ENCODE data around the gene ORM1. TPM values are rescaled to one million over a fixed set of nuclear protein-coding genes. Genes with fewer than 3 reads are reported as not detected.
"Not testable (repeated sequence)": the region's sequence is repeated elsewhere in the genome, so short reads cannot be mapped to it uniquely, and the experiment has no call there.

The ORM1 gene
- total RNA-seq, 1 donor from 2014 or later: 1.6 TPM

DNA sequence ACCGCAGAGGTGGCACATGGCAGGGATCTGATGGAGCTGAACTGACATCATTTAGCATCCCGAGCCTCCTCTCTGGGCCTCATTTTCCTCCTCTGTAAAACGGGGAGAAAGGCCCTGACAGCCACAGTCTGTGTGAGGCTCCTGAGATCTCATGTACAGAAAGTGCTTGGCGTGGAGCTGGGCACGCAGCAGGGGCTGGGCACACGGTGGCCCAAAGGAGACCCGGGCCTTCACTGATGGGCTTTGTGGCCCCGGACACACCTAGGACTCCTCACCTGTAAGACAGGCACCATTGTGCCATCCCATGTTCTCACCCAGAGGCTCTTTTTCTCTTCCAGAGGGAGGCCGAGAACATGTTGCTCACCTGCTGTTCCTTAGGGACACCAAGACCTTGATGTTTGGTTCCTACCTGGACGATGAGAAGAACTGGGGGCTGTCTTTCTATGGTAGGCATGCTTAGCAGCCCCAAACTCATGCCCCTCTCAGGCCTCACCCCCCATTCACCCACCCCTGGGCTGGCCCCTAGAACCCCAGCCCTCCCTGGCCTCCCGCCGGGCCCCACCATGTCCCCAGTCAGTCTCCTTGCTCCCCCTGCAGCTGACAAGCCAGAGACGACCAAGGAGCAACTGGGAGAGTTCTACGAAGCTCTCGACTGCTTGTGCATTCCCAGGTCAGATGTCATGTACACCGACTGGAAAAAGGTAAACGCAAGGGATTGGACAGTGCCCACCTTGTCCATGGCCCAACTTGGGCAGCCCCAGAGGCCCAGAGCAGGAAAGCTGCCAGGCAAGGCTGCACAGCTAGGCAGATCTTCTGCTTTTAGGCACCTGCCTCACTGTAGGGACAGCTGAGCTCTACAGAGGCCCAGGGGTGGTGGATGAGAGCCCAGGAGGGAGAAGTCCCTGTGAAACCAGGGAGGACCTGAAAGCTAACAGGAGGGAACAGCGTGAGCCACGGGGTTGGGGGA, 8.6 kb downstream of the ORM1 start:
- not testable (repeated sequence) for H3K9me3 ChIP-seq (ENCODE audit: control insufficient read depth in 3 of 3, low read length in 3 of 3); H3K4me1 ChIP-seq (ENCODE audit: control insufficient read depth in 3 of 3, insufficient read depth in 3 of 3, low read length in 3 of 3); H3K27me3 ChIP-seq (ENCODE audit: control insufficient read depth in 3 of 3, insufficient read depth in 3 of 3, low read length in 3 of 3); H3K36me3 ChIP-seq (ENCODE audit: control insufficient read depth in 3 of 3, insufficient read depth in 3 of 3, low read length in 3 of 3); H3K9ac ChIP-seq (ENCODE audit: low read depth in 1 of 3, low read length in 3 of 3); H3K4me3 ChIP-seq (ENCODE audit: low read length in 3 of 3); H3K27ac ChIP-seq (ENCODE audit: low read depth, low read length)

GRCh38 chr9:114332474-114333040, 9.7 kb downstream of the ORM1 start:
- not testable (repeated sequence) for H3K9ac ChIP-seq (ENCODE audit: low read depth in 1 of 3, low read length in 3 of 3); H3K27ac ChIP-seq (ENCODE audit: low read depth, low read length); H3K36me3 ChIP-seq (ENCODE audit: control insufficient read depth in 3 of 3, insufficient read depth in 3 of 3, low read length in 3 of 3); H3K27me3 ChIP-seq (ENCODE audit: control insufficient read depth in 3 of 3, insufficient read depth in 3 of 3, low read length in 3 of 3); H3K9me3 ChIP-seq (ENCODE audit: control insufficient read depth in 3 of 3, low read length in 3 of 3); H3K4me3 ChIP-seq (ENCODE audit: low read length in 3 of 3); H3K4me1 ChIP-seq (ENCODE audit: control insufficient read depth in 3 of 3, insufficient read depth in 3 of 3, low read length in 3 of 3)

DNA sequence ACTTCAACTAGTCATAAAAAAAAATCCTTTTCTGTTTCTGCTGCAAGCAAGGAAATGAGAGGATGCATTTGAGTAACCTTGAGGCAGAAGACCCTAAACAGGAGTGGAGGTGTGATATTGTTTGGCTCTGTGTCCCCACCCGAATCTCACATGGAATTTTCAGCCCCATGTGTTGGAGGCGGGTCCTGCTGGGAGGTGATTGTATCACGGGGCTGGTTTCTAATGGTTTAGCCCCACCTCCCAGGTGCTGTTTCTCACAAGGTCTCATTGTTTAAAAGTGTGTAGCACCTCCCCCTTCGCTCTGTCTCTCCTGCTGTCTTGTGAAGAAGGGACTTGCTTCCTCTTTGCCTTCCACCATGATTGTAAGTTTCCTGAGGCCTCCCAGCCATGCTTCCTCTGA, 10.8 kb downstream of the ORM1 start:
- not testable (repeated sequence) for H3K9ac ChIP-seq (ENCODE audit: low read depth in 1 of 3, low read length in 3 of 3); H3K4me1 ChIP-seq (ENCODE audit: control insufficient read depth in 3 of 3, insufficient read depth in 3 of 3, low read length in 3 of 3); H3K9me3 ChIP-seq (ENCODE audit: control insufficient read depth in 3 of 3, low read length in 3 of 3); H3K27me3 ChIP-seq (ENCODE audit: control insufficient read depth in 3 of 3, insufficient read depth in 3 of 3, low read length in 3 of 3); H3K27ac ChIP-seq (ENCODE audit: low read depth, low read length); H3K36me3 ChIP-seq (ENCODE audit: control insufficient read depth in 3 of 3, insufficient read depth in 3 of 3, low read length in 3 of 3); H3K4me3 ChIP-seq (ENCODE audit: low read length in 3 of 3)

- Histone ChIP-seq H3K9ac (ENCODE audit: low read depth in 1 of 3, low read length in 3 of 3) (no peak overlapping the region), H3K36me3 (ENCODE audit: control insufficient read depth in 3 of 3, insufficient read depth in 3 of 3, low read length in 3 of 3) (peaks cover 0 to 8% (median 5%) of the 10 kb centered on the region in 3 donors), H3K27ac (ENCODE audit: low read depth, low read length) (no peak overlapping the region), H3K27me3 (ENCODE audit: control insufficient read depth in 3 of 3, insufficient read depth in 3 of 3, low read length in 3 of 3) (no peaks in the 10 kb centered on the region), H3K4me3 (ENCODE audit: low read length in 3 of 3) (no peak overlapping the region), H3K9me3 (ENCODE audit: control insufficient read depth in 3 of 3, low read length in 3 of 3) (no peaks in the 10 kb centered on the region), H3K4me1 (ENCODE audit: control insufficient read depth in 3 of 3, insufficient read depth in 3 of 3, low read length in 3 of 3) (no peaks in the 10 kb centered on the region)
Observed at GRCh38 chr9:114334490-114334889, 11.6 kb downstream of the ORM1 start.

DNA sequence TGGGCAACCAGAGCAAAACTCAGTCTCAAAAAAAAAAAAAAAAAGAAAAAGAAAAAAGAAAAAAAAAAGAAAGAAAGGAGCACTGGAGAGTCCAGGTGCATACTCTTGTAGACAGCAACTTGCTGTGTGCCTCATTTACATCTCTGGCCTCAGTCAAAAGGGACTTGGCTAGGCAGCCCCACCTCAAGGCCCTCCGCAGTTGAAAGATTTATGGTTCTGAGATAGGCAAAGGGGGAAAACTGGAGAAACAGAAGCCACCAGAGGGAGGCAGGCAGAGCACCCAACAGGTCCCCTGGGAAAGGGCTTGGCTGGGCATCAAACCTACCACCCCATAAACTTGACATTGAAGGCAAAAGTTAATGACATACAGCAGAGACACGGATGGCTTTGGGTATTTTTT, 12.8 kb downstream of the ORM1 start:
- H3K9me3 ChIP-seq (ENCODE audit: control insufficient read depth in 3 of 3, low read length in 3 of 3): no peaks in the 10 kb centered on the region
- peaks cover 0 to 11% (median 8%) of the 10 kb centered on the region in 3 donors for H3K36me3 ChIP-seq (ENCODE audit: control insufficient read depth in 3 of 3, insufficient read depth in 3 of 3, low read length in 3 of 3)

DNA sequence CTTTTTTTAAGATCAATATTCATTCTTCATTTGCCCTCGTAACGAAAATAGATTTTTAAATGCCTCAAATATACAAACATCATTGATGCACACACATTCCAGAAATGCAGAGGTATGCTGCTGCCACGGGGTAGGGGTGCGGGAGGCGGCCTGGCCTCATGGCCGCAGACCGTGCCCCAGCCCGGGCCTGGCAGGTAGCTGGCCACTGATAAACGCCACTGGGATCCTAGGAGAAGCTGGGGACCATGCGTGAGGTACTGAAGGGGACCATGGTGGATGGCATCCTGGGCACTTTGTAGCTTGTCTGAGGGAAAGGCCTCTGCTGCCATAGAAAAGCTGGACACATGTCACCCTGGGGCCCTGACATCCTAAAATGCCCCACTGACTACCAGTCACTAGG, 13.3 kb downstream of the ORM1 start:
- H3K27me3 ChIP-seq (ENCODE audit: control insufficient read depth in 3 of 3, insufficient read depth in 3 of 3, low read length in 3 of 3): no peaks in the 10 kb centered on the region
- H3K27ac ChIP-seq (ENCODE audit: low read depth, low read length): no peak overlapping the region
- H3K36me3 ChIP-seq (ENCODE audit: control insufficient read depth in 3 of 3, insufficient read depth in 3 of 3, low read length in 3 of 3): peaks cover 0 to 15% (median 8%) of the 10 kb centered on the region in 3 donors
- H3K4me1 ChIP-seq (ENCODE audit: control insufficient read depth in 3 of 3, insufficient read depth in 3 of 3, low read length in 3 of 3): no peaks in the 10 kb centered on the region
- no peaks in the 10 kb centered on the region for H3K9me3 ChIP-seq (ENCODE audit: control insufficient read depth in 3 of 3, low read length in 3 of 3)
- H3K4me3 ChIP-seq (ENCODE audit: low read length in 3 of 3): no peak overlapping the region
- no peak overlapping the region for H3K9ac ChIP-seq (ENCODE audit: low read depth in 1 of 3, low read length in 3 of 3)

More for the DNA sequence above, 12.8 kb downstream of the ORM1 start:
- Histone ChIP-seq H3K4me1 (ENCODE audit: control insufficient read depth in 3 of 3, insufficient read depth in 3 of 3, low read length in 3 of 3) (no peaks in the 10 kb centered on the region), H3K27me3 (ENCODE audit: control insufficient read depth in 3 of 3, insufficient read depth in 3 of 3, low read length in 3 of 3) (no peaks in the 10 kb centered on the region), H3K27ac (ENCODE audit: low read depth, low read length) (no peak overlapping the region), H3K9ac (ENCODE audit: low read depth in 1 of 3, low read length in 3 of 3) (no peak overlapping the region), H3K4me3 (ENCODE audit: low read length in 3 of 3) (no peak overlapping the region)

- H3K27me3 ChIP-seq (ENCODE audit: control insufficient read depth in 3 of 3, insufficient read depth in 3 of 3, low read length in 3 of 3): no peaks in the 10 kb centered on the region
- H3K9me3 ChIP-seq (ENCODE audit: control insufficient read depth in 3 of 3, low read length in 3 of 3): no peaks in the 10 kb centered on the region
- H3K4me1 ChIP-seq (ENCODE audit: control insufficient read depth in 3 of 3, insufficient read depth in 3 of 3, low read length in 3 of 3): no peaks in the 10 kb centered on the region
- no peak overlapping the region for H3K27ac ChIP-seq (ENCODE audit: low read depth, low read length)
- peaks cover 3 to 18% (median 8%) of the 10 kb centered on the region in 3 donors for H3K36me3 ChIP-seq (ENCODE audit: control insufficient read depth in 3 of 3, insufficient read depth in 3 of 3, low read length in 3 of 3)
- H3K4me3 ChIP-seq (ENCODE audit: low read length in 3 of 3): no peak overlapping the region
- H3K9ac ChIP-seq (ENCODE audit: low read depth in 1 of 3, low read length in 3 of 3): no peak overlapping the region
Observed at GRCh38 chr9:114336699-114337395, 13.9 kb downstream of the ORM1 start.

- Histone ChIP-seq H3K36me3 (ENCODE audit: control insufficient read depth in 3 of 3, insufficient read depth in 3 of 3, low read length in 3 of 3) (peaks cover 3 to 22% (median 8%) of the 10 kb centered on the region in 3 donors), H3K4me1 (ENCODE audit: control insufficient read depth in 3 of 3, insufficient read depth in 3 of 3, low read length in 3 of 3) (no peaks in the 10 kb centered on the region), H3K4me3 (ENCODE audit: low read length in 3 of 3) (no peak overlapping the region), H3K9ac (ENCODE audit: low read depth in 1 of 3, low read length in 3 of 3) (no peak overlapping the region), H3K9me3 (ENCODE audit: control insufficient read depth in 3 of 3, low read length in 3 of 3) (no peaks in the 10 kb centered on the region), H3K27me3 (ENCODE audit: control insufficient read depth in 3 of 3, insufficient read depth in 3 of 3, low read length in 3 of 3) (no peaks in the 10 kb centered on the region), H3K27ac (ENCODE audit: low read depth, low read length) (no peak overlapping the region)
Observed at GRCh38 chr9:114338187-114338586, 15.3 kb downstream of the ORM1 start.

DNA sequence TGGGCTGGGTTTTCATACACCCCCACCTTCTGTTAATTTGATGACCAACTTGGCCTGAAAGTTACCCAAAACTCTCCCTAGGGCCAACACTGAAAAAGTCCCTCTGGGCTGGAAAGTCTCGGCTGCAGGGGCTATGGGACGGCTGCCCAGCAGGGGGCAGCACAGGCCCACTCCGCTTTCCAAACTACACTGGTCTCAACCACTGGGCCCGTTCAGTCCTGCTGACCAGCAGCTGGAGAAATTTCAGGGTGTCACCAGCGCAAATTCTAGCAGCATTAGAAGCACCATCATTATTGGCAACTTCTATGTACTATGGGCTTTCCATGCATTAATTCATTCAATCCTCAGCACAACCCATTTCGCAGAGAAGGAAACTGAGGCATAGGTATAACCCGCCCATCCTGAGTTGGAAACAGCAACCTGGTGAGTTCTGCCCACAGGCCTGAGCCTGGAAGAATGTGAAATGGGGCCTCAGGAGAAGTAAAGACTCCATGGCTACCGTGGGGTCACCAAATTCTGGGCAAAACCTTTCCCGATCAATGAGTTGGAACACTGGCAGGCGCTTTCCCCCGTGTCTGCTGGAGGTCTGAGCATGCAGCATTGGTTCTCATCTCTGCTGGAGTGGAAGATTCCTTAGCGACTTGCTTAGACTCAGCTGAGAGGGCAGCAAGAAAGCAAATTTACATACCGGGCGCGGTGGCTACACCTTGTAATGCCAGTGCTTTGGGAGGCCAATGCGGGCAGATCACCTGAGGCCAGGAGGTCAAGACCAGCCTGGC, 16.4 kb downstream of the ORM1 start:
- Histone ChIP-seq H3K9me3 (ENCODE audit: control insufficient read depth in 3 of 3, low read length in 3 of 3) (no peaks in the 10 kb centered on the region), H3K4me1 (ENCODE audit: control insufficient read depth in 3 of 3, insufficient read depth in 3 of 3, low read length in 3 of 3) (no peaks in the 10 kb centered on the region), H3K27ac (ENCODE audit: low read depth, low read length) (no peak overlapping the region), H3K27me3 (ENCODE audit: control insufficient read depth in 3 of 3, insufficient read depth in 3 of 3, low read length in 3 of 3) (no peaks in the 10 kb centered on the region), H3K36me3 (ENCODE audit: control insufficient read depth in 3 of 3, insufficient read depth in 3 of 3, low read length in 3 of 3) (peaks cover 3 to 33% (median 8%) of the 10 kb centered on the region in 3 donors), H3K4me3 (ENCODE audit: low read length in 3 of 3) (no peak overlapping the region), H3K9ac (ENCODE audit: low read depth in 1 of 3, low read length in 3 of 3) (no peak overlapping the region)
